ENCODE results near the gene ZNF319.

DNA sequence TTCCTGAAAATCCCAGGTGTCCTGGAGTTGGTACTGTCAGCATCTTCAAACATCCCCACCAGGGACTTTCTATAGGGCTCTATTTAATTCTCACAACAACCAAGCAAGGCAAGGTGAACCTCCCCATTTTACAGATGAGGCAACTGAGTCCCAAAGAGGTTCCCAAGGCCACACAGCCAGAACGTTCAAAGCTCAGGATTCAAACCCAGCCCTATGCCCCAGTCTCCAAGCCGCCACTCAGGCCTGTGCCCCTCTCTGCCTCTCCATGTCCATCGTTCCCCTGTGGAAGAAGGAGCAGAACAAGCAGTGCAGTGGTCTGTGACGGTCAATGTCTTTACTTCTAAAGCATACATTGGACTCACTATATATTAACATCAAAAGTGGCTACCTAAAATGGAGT is 6.1 kb downstream of the ZNF319 start:
- TF ChIP-seq, protein P1, sequence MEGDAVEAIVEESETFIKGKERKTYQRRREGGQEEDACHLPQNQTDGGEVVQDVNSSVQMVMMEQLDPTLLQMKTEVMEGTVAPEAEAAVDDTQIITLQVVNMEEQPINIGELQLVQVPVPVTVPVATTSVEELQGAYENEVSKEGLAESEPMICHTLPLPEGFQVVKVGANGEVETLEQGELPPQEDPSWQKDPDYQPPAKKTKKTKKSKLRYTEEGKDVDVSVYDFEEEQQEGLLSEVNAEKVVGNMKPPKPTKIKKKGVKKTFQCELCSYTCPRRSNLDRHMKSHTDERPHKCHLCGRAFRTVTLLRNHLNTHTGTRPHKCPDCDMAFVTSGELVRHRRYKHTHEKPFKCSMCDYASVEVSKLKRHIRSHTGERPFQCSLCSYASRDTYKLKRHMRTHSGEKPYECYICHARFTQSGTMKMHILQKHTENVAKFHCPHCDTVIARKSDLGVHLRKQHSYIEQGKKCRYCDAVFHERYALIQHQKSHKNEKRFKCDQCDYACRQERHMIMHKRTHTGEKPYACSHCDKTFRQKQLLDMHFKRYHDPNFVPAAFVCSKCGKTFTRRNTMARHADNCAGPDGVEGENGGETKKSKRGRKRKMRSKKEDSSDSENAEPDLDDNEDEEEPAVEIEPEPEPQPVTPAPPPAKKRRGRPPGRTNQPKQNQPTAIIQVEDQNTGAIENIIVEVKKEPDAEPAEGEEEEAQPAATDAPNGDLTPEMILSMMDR (IDR thresholded peaks at IDR 0.05): no peak
- no peak for TF ChIP-seq POLR2A (IDR thresholded peaks at IDR 0.05)

All from thyroid gland (tissue), 4 donors.